NCI-H526 treated with DMSO at 0.1 percent for 48 hours (cell line): ENCODE data around the gene SLC9A7.
A peak's percentile ranks its signal among the peaks of the same experiment; 100 is the strongest.
"Not testable (repeated sequence)": the region's sequence is repeated elsewhere in the genome, so short reads cannot be mapped to it uniquely, and the experiment has no call there.

Source experiments
- DNase-seq: peaks from one replicate; lab custom pipeline; 2025; lab: John Stamatoyannopoulos, UW

SLC9A7 gene

GRCh38 chrX:46754036-46754435 lies 4.9 kb downstream of the SLC9A7 start:
- no peak for DNase-seq

DNA sequence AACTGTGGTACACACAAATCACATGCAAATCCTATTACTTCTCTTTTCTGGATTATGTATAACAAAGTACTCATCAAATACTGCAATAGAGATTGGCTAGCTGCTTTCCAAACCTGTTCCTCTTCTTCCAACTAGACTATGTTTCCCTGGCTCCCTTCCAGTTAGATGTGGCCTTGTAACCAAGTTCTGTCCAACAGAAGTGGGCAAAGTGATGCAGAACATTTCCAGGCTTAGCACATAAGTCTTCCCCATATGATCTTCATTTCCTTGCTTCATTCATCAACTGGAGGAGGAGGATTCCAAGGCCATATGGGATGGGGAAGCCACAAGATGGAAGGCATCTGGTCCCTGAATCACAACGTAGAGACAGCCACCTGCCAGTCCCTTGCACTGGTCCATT lies 8.0 kb downstream of the SLC9A7 start:
- DNase-seq, result peak; percentile 32

DNA sequence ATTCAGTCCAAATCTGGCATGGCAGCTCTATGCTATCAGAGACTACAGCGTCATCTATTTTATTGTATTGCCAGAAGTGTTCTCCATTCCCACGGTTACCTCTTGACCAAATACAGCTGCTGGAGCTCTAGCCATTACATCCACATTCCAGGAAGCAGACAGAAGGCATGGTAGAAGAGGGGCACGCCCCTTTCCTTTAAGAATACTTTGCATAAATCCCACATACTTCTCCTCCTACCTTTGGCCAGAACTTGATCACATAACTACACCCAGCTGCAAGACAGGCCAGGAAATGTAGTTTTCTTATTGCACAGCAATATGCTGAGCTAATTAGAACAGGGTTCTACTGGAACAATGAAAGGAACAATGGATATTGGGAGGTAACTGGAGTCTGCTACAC lies 14.9 kb downstream of the SLC9A7 start:
- DNase-seq, result no peak

GRCh38 chrX:46743046-46743445 lies 15.9 kb downstream of the SLC9A7 start:
- DNase-seq, result no peak

GRCh38 chrX:46739736-46740135 lies 19.2 kb downstream of the SLC9A7 start:
- DNase-seq, result no peak

DNA sequence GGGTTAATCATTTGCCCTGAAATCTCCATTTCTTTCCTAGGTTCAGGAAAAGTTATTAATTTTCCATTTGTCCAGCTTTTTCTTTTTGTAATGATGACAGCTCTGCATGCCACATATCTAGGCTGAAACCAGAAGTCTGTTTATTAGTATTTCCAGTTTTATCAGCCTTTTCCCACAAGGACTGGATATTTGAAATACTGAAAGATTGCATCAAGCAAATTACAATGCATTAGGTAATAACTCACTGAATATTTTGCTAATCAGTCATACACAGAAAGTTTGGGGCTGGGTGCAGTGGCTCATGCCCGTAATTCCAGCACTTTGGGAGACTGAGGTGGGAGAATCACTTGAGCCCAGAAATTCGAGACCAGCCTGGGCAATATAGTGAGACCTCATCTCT lies 21.5 kb downstream of the SLC9A7 start:
- no peak for DNase-seq

DNA sequence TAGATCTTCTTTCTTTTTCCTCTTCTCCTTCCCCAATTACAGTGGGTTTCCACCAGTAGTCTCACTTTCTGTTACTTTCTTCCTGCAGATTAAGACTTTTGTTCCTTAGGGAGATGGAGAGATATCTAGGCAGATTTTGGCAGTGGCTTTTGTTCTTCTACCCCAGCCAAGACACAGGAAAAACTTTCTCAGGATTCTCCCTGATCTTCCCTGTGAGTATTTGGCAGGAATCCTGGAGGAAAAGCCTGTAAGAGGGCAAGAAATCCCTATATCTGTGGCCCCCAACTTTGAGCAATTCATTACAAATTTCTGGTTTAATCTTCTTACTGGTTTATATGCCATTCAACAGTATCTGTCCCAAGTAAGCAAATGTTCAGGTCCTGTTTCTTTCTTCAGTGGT lies 21.9 kb downstream of the SLC9A7 start:
- DNase-seq, result no peak

- no peak for DNase-seq
Measured at GRCh38 chrX:46735622-46736021, 23.3 kb downstream of the SLC9A7 start.

- DNase-seq, result no peak
Measured at GRCh38 chrX:46733226-46733625, 25.7 kb downstream of the SLC9A7 start.

DNA sequence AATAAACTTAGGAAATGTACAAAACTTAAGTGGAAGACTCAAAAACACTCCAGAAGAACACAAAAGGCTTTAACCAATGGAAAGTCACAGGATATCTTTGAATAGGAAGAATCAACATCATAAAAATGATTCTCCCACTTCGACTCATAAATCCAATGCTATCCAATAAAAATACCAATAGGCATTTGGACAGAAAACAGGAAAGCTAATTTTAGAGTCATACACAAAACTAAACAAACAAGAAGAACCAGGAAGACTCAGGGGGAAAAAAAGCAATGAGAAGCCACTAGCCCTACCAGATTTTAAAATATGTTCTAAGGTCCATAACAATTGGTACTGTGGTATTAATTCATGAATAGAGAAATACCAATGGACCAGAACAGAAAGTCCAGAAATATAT lies 28.2 kb downstream of the SLC9A7 start:
- no peak for DNase-seq

DNA sequence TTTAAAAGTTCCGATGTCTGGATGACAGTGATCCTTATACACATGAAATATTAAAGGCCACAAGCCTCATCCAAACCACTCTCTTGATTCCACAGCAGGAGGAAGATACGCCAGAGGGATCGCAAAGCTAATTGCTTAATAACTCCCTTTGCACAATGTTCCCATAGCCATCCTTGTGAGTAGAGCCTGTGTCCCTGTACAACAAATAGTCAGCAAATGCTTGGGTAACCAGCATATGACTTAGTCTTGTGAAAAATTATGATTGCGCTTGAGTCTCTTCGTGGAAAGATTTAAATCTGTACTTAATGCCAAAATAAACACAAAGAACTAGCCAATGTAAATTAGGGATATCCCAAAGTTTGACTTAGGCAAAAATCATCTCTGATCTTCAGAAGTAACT lies 31.5 kb downstream of the SLC9A7 start:
- no peak for DNase-seq

GRCh38 chrX:46723569-46723927 lies 35.4 kb downstream of the SLC9A7 start:
- DNase-seq, result not testable (repeated sequence)

DNA sequence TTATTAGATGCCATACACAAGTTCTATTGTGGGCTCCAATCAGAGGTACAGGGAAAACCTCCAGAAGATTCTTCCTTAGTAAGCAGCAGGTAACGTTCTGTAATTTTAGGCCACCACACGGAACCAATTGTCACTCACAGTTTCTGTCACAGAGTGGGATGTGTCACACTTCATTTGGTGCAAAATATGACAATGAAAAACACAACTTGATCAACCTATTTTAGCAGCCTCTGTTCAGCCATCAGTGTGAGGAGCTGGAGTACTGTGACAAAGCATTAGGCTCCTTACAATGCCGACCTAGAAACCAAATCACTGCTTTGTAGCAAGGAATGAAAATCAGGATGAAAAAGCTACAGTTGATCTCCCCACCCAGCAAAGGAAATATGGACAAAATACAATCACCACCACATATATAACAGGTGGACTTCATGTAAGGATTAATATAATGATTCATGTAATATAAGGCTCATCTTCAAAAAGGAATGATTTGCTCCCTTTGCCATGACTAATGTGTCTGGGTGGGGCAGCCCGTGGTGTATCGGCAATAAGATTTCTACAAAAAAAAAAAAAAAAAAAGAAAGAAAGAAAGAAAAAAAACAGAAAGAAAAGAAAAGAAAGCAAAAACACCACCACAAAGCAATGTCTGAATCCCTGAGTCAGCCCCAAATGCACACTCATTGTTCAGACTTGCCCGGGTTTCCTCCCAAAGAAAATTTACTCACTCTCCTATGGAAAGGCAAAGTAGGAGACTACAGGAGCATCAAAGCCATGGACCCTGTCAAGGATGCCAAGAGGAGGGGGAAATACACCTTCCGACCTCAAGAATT lies 36.0 kb downstream of the SLC9A7 start:
- DNase-seq, result no peak

GRCh38 chrX:46716796-46717195 lies 42.1 kb downstream of the SLC9A7 start:
- no peak for DNase-seq

DNA sequence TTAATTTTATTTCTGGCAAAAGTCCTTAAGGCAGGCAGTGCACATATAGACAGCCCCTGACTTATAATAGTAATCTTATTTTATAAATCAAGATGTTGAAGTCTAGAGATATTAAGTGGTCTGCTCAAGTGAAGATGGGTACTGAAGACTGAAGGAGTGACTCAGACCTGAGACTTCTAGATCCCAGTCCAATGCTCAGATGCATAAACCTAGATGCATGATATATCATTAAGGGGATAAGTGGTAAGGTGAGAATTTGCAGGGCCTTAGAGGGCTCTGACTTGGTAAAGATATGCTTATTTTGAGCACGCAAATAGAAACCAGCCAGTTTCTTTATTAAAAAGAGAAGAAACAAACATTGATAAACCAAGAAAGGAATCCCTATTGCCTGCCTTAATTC lies 42.9 kb downstream of the SLC9A7 start:
- no peak for DNase-seq

GRCh38 chrX:46715530-46715929 lies 43.4 kb downstream of the SLC9A7 start:
- DNase-seq, result no peak

DNA sequence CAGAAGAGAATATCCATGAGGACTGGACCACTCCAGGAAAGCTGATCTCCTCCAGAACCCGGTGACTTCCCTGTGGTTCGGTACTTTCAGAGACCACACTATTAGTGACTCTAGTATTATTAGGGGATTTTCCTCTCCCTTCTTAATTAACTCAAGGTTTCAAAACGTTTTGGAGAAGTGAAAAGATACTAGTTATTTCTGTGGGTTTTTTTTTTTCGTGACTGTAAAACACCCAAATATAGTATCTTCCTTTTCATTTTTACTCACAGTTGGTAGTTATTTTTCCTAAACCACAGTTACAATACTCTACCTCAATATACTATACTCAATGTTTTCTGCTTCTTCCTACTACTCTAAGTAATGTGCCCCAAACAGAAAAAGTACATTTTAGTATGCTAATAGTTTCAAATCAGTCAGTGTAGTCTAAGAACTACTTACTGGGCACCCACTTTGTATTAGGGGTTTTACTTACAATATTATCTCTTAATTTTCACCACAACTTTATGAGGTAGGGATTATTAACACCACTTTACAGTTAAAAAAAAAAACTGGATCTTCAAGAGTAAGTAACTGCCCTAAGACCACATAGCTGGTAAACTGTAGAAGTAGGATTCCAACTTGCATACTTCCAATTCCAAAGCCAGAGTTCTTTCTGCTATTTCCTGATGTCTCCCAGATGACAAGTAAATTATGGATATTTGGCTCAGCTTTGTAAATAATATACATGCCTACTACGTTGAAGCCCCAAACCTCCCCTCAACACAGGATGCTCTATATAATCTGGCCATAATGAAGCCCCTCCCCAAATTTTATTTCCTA lies 45.0 kb downstream of the SLC9A7 start:
- DNase-seq, result no peak

GRCh38 chrX:46712764-46713163 lies 46.2 kb downstream of the SLC9A7 start:
- DNase-seq, result no peak

DNA sequence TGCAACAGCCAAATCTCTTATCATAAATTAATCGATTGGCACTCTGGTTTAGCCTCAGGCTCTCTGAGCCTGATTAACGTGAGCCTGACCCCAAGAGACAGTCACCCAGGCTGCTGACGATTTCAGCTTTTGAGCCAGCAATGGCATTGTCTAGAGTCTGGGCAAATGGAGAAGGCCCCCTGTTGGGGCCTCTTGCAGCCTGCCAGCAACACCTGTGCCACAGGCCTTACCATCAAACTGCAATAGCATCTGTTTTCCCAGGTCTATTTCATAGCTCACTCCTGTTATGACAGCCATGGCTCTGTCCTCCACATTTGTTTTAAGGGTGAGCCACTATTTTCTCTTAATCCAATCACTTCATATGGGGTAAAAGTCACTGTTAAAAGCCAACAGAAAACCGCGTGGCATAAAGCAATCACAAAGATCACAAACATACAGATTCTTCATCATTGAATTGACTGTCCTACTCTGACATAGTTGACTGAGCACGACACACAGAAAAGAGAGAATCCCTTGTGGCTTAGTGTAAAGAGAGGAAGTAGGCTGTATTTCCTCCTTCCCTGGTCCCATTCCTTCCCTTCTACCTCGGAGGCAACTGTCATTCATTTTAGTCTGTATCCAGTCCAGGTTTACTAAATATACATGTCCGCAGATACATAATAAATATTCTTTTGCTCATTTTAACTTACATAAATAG lies 47.8 kb downstream of the SLC9A7 start:
- DNase-seq, result no peak

DNA sequence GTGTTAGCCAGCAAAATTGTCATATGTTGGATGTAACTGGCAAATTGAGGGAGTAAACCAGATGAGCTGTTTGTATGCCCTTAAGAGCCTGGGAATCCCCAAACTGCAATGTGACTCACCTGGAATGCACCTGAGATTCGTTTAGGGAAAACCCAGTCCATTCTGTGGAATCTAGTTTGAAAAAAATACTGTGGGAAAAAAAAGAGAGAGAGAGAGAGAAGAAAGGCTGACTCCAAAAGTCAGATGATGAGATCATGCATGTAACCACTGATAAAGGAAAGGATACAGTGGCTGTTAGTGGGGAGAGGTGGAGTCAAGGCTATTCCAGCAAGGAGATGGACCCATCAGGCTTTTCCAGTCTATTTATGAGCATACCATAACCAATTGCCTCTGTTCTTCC lies 48.5 kb downstream of the SLC9A7 start:
- no peak for DNase-seq

DNA sequence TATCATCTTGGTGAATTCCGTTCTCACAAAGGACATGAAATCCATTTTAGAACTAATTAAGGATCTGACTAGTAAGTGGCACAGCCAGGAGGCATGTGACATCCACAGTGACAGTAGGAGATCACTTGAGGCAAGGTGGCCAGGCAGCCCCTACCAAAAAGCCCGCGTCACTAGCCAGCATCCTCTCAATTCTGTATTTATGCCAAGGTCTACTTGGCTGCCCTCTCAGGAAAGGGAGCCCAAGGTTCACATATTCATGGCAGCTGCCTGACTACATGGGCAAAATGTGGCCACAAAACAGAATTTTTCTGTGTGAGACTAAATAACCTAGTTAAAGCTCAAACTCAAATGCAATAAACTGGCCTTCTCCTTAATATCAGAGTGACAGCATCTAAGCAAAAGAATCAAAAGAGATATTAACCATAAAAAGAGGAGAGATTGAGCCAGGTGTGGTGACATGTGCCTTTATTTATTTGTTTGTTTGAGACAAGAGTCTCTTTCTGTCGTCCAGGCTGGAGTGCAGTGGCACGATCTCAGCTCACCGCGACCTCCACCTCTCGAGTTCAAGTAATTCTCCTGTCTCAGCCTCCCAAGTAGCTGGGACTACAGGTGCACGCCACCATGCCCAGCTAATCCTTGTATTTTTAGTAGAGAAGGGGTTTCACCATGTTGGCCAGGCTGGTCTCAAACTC lies 51.5 kb downstream of the SLC9A7 start:
- no peak for DNase-seq

DNA sequence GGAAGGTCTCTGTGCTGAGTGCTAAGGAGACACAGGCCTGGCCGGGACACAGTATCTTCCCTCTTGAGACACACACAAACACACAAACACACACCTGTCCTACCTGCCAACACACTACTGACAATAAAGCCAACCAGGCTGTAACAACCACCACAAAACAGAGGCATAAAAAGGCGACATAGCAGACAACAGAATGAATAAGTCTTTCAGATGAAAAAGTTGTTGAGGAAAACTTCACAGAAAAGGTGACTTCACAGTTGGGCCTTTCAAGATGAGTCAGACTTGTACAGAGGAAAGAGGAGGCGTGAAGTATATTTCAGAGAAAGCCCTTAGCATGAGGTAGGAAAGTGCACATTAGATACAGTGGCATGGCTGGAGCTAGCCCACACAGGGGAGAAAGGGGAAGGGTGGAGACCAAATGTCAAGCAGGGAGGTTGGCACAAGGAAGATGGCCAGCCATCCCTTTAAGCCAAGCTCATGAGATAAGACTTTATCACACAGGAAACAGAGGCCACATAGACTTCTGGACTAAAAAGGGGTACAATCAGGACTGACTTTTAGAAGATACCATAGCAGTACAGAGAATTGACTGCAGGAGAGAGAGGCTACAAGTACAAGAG lies 54.0 kb downstream of the SLC9A7 start:
- DNase-seq, result no peak
